Measurements from ENCODE around the gene ANK2.

- no peak for TF ChIP-seq EZH2 (IDR thresholded peaks at IDR 0.05; ENCODE audit: insufficient read depth, poor library complexity, severe bottlenecking)
- TF ChIP-seq EZH2phosphoT487 (IDR thresholded peaks at IDR 0.05; ENCODE audit: insufficient read depth, low read depth): no peak
These were observed 104.2 kb downstream of the ANK2 start for GRCh38 chr4:113153529-113154101.

Measured in GM23248 (cell line).